MM.1S (cell line): ENCODE results near the gene RPTN.

Source experiments
- EZH2 ChIP-seq: fragments of 300-600 bp; sonication (generic); optimal IDR thresholded peaks from 2 replicates; pipeline ENCODE3; 2017; ENCODE audit warnings: low read depth, mild to moderate bottlenecking, antibody characterized with exemption, low read length, mixed read lengths
- TF ChIP-seq, protein P1 (sequence below): fragments of 300-600 bp; sonication (generic); IDR thresholded peaks from 2 replicates; pipeline ENCODE4 v1.5.1; 2016; ENCODE audit warnings: antibody characterized with exemption, low read length, mixed read lengths

DNA sequence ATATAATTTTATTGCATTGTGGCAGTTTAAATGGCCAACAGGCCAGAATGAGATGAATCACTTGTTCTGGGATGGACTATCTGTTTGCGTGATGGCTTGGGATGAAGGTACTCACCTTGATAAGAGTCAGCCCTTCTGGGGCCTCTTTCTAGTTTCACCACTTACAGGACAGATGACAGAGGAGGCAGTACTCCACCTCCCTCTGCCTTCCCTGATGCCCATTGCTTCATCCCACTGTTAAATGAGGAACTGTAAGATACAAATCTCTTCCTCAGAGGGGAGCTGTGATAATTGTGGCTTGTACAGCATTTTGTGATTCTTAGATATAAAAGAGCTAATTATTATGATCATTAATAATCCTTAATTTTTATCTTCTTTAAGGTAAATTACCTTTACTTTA lies 40.1 kb downstream of the RPTN start:
- TF ChIP-seq, protein P1, sequence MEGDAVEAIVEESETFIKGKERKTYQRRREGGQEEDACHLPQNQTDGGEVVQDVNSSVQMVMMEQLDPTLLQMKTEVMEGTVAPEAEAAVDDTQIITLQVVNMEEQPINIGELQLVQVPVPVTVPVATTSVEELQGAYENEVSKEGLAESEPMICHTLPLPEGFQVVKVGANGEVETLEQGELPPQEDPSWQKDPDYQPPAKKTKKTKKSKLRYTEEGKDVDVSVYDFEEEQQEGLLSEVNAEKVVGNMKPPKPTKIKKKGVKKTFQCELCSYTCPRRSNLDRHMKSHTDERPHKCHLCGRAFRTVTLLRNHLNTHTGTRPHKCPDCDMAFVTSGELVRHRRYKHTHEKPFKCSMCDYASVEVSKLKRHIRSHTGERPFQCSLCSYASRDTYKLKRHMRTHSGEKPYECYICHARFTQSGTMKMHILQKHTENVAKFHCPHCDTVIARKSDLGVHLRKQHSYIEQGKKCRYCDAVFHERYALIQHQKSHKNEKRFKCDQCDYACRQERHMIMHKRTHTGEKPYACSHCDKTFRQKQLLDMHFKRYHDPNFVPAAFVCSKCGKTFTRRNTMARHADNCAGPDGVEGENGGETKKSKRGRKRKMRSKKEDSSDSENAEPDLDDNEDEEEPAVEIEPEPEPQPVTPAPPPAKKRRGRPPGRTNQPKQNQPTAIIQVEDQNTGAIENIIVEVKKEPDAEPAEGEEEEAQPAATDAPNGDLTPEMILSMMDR: no peak
- no peak for TF ChIP-seq EZH2
